ENCODE measurements around the gene SH3BGR. TPM values are rescaled to one million over a fixed set of nuclear protein-coding genes. Genes with fewer than 3 reads are reported as not detected.

Gene SH3BGR
- total and polyA plus RNA-seq, 2 donors (not counting 3 experiments of a cell fraction or from before 2014, with no cell fraction given), result 1.1 TPM; not detected in 1

DNA sequence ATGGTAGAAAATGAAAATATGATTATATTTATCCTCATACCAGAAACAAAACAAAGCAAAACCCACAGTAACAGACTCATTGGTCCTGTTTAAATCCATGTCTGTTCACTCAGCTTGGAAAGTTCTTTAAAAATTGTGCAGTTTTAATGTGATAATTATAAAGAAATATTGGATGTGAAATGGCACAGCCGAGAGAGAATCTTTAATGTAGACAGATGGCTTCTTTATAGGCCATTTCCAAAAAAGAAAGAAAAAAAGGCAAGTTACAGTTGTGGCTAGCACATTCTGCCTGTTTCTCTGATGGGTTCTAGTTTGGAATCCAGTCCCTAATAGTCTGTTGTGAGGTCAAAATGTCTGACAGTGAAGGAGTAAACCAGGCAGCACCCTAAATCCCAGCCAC is 62.0 kb downstream of the SH3BGR start:
- Histone ChIP-seq H3K27me3 (ENCODE audit: control insufficient read depth in 2 of 2, insufficient read depth in 2 of 2, low read length in 2 of 2) (no peaks in the 10 kb centered on the region), H3K79me2 (ENCODE audit: control insufficient read depth, insufficient read depth, low read length) (no peaks in the 10 kb centered on the region), H3K36me3 (ENCODE audit: control insufficient read depth in 2 of 2, extremely low read depth in 1 of 2, insufficient read depth in 2 of 2, low read length in 2 of 2) (no peaks in the 10 kb centered on the region), H3K4me2 (ENCODE audit: insufficient read depth, low read length) (no peak overlapping the region), H3K9ac (replicated peaks; ENCODE audit: extremely low read depth, insufficient read depth, low read length) (no peak overlapping the region), H3K9me3 (replicated peaks; ENCODE audit: control insufficient read depth, insufficient read depth, low read length) (no peaks in the 10 kb centered on the region), H2AFZ (ENCODE audit: low read depth, low read length) (no peak overlapping the region), H4K20me1 (replicated peaks; ENCODE audit: control insufficient read depth, extremely low read depth, insufficient read depth, low read length) (no peaks in the 10 kb centered on the region), H3K4me1 (ENCODE audit: control insufficient read depth, extremely low read depth, insufficient read depth, low read length) (no peaks in the 10 kb centered on the region), H3K27ac (ENCODE audit: insufficient read depth, low read depth, low read length) (no peak overlapping the region), H3K9me1 (replicated peaks; ENCODE audit: control insufficient read depth, extremely low read depth, insufficient read depth, low read length) (no peaks in the 10 kb centered on the region), H3K4me3 (replicated peaks in 1 of 3; ENCODE audit: insufficient read depth in 1 of 3, low read depth in 1 of 3, low read length in 3 of 3) (no peak overlapping the region)
- CTCF ChIA-PET, result no interaction called here
- no peak for TF ChIP-seq FOS (IDR thresholded peaks at IDR 0.05; ENCODE audit: borderline replicate concordance, insufficient read depth, low read length)
- dilution Hi-C loops (cut with MboI; ENCODE audit: extremely low pct_ligation_motif_present, low sequenced_read_pairs), result loop anchor here (25.0 kb wide), 1 partner anchor 199 kb away; no protein-coding TSS in a partner anchor
- DNase-seq (ENCODE audit: low read depth, low spot score), result no peak
- no TSS peak for BruUV-seq (replicated peaks)
- FAIRE-seq, result no peak
- POLR2A ChIA-PET, result no interaction called here
- intact Hi-C loops (cut with micrococcal nuclease), result no loop called here

DNA sequence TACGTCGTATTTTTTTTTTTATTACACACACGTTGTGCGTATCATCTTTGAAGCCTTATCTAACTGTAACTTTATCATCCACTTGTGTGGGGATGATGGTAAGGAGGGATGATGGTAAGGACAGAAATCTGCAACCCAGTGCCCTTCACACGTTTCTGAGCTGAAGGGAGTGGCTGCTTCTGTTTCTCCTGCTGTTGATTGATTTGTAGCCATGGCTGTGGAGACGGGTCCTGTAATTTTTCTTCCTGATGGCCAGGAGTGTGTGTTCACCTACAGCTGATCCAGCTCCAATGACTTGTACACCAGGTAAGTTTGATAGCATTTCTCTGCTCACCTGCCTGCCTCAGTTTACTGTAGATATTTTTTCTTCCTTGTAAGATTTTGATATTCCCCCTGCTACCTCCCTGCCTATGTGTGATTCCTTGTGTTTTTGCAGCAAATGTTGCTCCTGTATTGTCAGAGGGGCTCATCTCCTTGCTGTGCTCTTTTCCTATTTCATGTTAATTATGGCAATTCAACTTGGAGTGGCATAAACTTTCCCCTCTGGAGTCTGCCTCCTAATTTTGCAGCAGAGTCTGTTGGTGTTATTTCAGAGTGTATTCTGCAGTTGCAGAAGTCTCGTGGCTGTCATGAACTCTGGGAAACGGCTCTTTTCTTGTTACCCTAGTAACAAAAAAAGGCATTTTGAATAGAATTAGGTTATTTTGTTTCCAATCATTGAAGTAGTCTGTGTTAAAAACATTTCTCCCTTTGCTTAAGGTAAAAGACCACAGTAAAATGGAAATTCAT is 64.1 kb downstream of the SH3BGR start:
- no peak for DNase-seq (ENCODE audit: low read depth, low spot score)
- BruUV-seq (replicated peaks), result no TSS peak
- ChIA-PET POLR2A (no interaction called here), CTCF (interaction anchor here (2.8 kb wide), 1 partner anchor 8 kb away, joined by 12 read pairs; no protein-coding TSS in a partner anchor)
- Histone ChIP-seq H3K4me1 (ENCODE audit: control insufficient read depth, extremely low read depth, insufficient read depth, low read length) (no peaks in the 10 kb centered on the region), H3K4me2 (ENCODE audit: insufficient read depth, low read length) (no peak overlapping the region), H3K36me3 (ENCODE audit: control insufficient read depth in 2 of 2, extremely low read depth in 1 of 2, insufficient read depth in 2 of 2, low read length in 2 of 2) (no peaks in the 10 kb centered on the region), H3K9me1 (replicated peaks; ENCODE audit: control insufficient read depth, extremely low read depth, insufficient read depth, low read length) (no peaks in the 10 kb centered on the region), H2AFZ (ENCODE audit: low read depth, low read length) (no peak overlapping the region), H3K27me3 (ENCODE audit: control insufficient read depth in 2 of 2, insufficient read depth in 2 of 2, low read length in 2 of 2) (no peaks in the 10 kb centered on the region), H3K9me3 (replicated peaks; ENCODE audit: control insufficient read depth, insufficient read depth, low read length) (no peaks in the 10 kb centered on the region), H3K79me2 (ENCODE audit: control insufficient read depth, insufficient read depth, low read length) (no peaks in the 10 kb centered on the region), H3K27ac (ENCODE audit: insufficient read depth, low read depth, low read length) (no peak overlapping the region), H3K4me3 (replicated peaks in 1 of 3; ENCODE audit: insufficient read depth in 1 of 3, low read depth in 1 of 3, low read length in 3 of 3) (no peak overlapping the region), H3K9ac (replicated peaks; ENCODE audit: extremely low read depth, insufficient read depth, low read length) (no peak overlapping the region), H4K20me1 (replicated peaks; ENCODE audit: control insufficient read depth, extremely low read depth, insufficient read depth, low read length) (no peaks in the 10 kb centered on the region)
- dilution Hi-C loops (cut with MboI; ENCODE audit: extremely low pct_ligation_motif_present, low sequenced_read_pairs) (loop anchor here (25.0 kb wide), 1 partner anchor 196 kb away; no protein-coding TSS in a partner anchor), intact Hi-C loops (cut with micrococcal nuclease) (loop anchor here (5.0 kb wide), 1 partner anchor 871 kb away; no protein-coding TSS in a partner anchor)
- no peak for FAIRE-seq
- TF ChIP-seq MYC (IDR thresholded peaks at IDR 0.05; ENCODE audit: low read depth, low read length) (no peak), JUN (IDR thresholded peaks at IDR 0.05; ENCODE audit: borderline replicate concordance, insufficient read depth, insufficient read length, low read depth) (no peak), EZH2 (IDR thresholded peaks at IDR 0.05; ENCODE audit: borderline replicate concordance, low read depth, low read length, severe bottlenecking) (no peak), POLR2A (IDR thresholded peaks at IDR 0.05; ENCODE audit: low read depth, low read length) (no peak), POLR2AphosphoS5 (IDR thresholded peaks at IDR 0.05; ENCODE audit: insufficient read depth, low read depth, low read length) (no peak), GATA2 (IDR thresholded peaks at IDR 0.05; ENCODE audit: insufficient read depth, insufficient read length, low read depth, low read length) (no peak), FOS (IDR thresholded peaks at IDR 0.05; ENCODE audit: borderline replicate concordance, insufficient read depth, low read length) (no peak)
- TF ChIP-seq, protein P1, sequence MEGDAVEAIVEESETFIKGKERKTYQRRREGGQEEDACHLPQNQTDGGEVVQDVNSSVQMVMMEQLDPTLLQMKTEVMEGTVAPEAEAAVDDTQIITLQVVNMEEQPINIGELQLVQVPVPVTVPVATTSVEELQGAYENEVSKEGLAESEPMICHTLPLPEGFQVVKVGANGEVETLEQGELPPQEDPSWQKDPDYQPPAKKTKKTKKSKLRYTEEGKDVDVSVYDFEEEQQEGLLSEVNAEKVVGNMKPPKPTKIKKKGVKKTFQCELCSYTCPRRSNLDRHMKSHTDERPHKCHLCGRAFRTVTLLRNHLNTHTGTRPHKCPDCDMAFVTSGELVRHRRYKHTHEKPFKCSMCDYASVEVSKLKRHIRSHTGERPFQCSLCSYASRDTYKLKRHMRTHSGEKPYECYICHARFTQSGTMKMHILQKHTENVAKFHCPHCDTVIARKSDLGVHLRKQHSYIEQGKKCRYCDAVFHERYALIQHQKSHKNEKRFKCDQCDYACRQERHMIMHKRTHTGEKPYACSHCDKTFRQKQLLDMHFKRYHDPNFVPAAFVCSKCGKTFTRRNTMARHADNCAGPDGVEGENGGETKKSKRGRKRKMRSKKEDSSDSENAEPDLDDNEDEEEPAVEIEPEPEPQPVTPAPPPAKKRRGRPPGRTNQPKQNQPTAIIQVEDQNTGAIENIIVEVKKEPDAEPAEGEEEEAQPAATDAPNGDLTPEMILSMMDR (IDR thresholded peaks at IDR 0.05; ENCODE audit: extremely low read depth in 1 of 2, insufficient read depth in 1 of 2, low read depth in 1 of 2, low read length in 2 of 2), result no peak
- TF ChIP-seq, protein P2, sequence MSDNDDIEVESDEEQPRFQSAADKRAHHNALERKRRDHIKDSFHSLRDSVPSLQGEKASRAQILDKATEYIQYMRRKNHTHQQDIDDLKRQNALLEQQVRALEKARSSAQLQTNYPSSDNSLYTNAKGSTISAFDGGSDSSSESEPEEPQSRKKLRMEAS (IDR thresholded peaks at IDR 0.05; ENCODE audit: insufficient read depth, insufficient read length), result no peak

Data from endothelial cell of umbilical vein (primary cell).